Measurements from ENCODE around the gene EHMT2. TPM values are rescaled to one million over a fixed set of nuclear protein-coding genes. Genes with fewer than 3 reads are reported as not detected.
"Not testable (repeated sequence)": the region's sequence is repeated elsewhere in the genome, so short reads cannot be mapped to it uniquely, and the experiment has no call there.

Gene EHMT2
- total RNA-seq, 1 donor from 2014 or later, result 28.0 TPM

DNA sequence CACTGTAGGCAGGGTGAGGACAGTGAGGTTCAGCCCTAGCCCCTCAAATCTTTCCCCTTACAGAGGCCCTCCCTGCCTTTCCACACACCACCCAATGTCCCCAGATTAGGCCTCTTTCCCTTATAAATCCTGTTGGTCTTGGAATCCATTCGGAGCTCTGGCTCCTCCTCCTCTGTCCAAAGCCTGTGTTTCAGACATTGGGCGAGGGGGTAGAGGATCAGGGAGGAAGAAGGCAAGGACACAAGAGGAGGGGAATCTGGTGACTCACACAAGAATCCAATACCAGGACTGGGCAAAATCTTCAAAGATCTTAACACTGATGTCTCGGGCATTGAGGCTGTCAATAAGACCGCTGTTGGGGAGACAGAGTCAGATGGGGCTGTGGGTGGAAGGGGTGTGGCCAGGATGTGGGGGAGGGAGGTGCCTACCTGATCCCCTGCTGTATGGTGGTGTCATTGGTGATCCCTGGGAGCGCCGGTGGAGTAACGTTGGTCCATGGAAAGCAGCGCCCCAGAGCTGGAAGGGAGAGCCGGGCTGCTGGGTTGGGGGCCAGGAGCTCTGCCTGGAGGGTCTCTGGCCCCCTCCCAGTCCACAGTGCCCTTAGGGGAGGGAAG lies 26.3 kb downstream of the EHMT2 start:
- no peak for DNase-seq (ENCODE audit: low read depth in 2 of 2)

DNA sequence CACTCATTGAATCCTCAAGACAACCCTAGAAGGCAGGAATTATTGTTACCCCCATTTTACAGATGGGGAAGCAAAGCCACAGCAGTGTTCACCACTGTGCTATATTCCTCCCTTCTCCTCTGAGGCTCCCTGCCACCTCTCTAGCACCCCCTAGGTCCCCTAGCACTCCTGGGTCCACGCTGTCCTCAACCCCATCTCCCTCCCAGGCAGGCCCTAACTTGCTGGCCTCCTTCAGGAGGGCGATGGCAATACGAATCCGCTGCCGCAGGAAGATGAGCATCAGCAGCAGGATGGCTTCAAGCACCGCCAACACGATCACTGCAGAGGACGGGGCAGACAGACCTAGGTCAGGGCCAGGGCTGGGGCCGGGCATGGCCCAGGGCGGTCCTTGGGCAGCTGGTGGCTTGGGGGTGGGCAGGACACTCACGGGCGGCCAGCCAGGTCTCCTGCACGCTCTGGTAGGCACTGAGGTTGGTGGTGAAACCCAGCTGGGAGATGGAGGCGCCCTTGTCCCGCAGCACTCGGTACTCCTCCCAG lies 27.0 kb downstream of the EHMT2 start:
- no peak for DNase-seq (ENCODE audit: low read depth in 2 of 2)

DNA sequence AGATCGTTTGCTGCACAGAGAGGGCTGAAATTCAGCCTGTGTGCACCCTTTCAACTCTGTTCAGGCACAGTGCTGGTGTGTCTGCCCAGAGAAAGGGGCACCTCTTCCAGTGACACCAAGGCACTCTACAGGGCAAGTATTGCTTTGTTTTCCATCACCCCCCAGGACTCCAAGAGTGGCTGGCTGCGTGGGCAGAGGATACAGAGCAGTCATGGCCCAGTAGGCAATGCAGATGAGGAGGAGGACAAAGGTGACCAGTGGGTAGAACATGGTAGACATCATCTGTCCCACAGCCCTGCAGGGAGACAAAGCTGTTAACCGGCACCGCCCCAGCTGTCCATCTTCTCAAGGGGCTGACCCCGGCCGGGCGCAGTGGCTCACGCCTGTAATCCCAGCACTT lies 28.2 kb downstream of the EHMT2 start:
- no peak for DNase-seq (ENCODE audit: low read depth in 2 of 2)

DNA sequence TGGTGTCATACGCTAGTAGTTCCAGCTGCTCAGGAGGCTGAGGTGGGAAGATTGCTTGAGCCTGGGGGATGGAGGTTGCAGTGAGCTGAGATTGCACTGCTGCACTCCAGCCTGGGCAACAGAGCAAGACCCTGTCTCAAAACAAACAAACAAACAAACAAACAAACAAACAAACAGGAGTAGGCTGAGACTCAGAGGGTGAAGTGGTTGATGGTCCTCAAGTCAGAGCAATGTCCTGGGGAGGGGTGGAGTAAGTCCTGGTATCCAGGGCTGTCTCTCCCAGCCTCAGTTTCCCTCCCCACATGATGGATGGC lies 28.9 kb downstream of the EHMT2 start:
- DNase-seq (ENCODE audit: low read depth in 2 of 2), result not testable (repeated sequence)

DNA sequence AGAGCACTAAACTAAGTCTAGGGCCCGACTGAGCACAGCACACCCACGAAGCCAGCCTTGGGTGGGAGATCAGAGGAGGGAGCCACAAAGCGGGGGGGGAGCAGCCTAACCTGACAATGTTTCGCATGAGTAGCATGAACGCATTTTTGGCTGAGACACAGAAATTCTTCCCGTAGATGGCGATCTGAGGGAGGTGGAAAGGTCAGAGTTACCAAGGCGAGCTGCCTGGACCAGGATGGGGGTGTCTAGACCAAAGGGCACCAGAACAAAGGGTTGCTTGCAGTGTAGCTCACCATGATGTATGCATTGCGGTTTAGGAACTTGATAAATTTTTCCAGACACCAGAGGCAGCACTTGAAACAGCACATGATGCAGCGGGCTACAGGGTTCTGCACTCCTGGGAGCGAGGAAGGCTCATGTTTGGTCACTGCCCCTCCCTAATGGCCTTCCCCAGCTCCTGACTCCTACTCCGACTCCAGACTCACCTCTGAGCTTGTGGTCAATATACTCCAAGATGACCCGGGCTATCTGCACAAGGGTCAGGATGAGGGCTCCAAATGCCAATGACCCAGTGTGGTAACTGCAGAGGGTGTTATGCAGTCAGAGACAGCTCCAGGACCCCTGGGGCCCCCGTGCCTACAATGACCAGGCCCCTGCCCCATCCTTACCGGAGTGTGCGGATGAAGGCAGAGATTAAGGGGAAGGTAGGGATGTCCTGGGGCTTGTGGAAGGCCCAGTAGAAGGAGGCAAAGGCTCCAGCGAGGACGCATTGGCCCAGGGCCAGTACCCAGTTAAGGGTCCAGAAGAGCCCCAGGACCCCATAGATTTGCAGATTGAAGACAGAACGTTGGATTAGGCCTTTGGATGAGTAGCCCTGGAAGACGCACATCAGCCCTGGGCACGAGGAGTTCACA lies 32.0 kb downstream of the EHMT2 start:
- DNase-seq (ENCODE audit: low read depth in 2 of 2), result no peak

DNA sequence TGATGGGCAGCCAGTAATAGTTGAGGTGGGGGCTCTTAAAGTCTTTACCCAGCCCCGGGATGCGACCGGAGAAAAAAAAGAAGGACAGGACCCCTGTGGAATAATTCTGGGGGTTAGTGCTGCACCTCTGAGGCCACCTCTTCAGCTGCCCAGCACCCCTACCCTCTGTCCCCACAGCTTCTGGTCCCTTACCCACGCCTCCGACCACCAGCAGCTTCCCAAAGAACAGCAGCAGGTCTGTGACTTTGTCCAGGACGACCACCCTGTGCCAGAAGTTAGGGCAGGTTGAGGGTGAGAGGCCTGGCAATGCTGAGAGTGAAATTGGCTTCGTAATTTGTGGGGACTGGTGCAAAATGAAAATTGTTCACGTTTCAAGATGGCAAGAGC lies 32.7 kb downstream of the EHMT2 start:
- no peak for DNase-seq (ENCODE audit: low read depth in 2 of 2)

DNA sequence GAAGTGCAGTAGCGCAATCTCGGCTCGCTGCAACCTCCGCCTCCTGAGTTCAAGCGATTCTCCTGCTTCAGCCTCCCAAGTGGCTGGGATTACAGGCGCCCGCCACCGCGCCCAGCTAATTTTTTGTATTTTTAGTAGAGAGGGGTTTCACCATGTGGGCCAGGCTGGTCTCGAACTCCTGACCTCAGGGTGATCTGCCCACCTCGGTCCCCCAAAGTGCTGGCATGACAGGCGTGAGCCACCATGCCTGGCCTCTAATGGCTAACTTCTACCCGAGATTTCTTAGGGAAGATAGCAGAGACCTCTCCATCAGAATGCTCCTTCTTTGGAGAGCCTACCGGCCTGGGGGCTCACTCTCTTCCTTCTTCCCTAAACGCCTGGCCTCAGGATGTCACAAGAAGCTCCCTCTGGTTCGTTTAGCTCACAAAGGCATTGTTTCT lies 33.4 kb downstream of the EHMT2 start:
- DNase-seq (ENCODE audit: low read depth in 2 of 2), result not testable (repeated sequence)

DNA sequence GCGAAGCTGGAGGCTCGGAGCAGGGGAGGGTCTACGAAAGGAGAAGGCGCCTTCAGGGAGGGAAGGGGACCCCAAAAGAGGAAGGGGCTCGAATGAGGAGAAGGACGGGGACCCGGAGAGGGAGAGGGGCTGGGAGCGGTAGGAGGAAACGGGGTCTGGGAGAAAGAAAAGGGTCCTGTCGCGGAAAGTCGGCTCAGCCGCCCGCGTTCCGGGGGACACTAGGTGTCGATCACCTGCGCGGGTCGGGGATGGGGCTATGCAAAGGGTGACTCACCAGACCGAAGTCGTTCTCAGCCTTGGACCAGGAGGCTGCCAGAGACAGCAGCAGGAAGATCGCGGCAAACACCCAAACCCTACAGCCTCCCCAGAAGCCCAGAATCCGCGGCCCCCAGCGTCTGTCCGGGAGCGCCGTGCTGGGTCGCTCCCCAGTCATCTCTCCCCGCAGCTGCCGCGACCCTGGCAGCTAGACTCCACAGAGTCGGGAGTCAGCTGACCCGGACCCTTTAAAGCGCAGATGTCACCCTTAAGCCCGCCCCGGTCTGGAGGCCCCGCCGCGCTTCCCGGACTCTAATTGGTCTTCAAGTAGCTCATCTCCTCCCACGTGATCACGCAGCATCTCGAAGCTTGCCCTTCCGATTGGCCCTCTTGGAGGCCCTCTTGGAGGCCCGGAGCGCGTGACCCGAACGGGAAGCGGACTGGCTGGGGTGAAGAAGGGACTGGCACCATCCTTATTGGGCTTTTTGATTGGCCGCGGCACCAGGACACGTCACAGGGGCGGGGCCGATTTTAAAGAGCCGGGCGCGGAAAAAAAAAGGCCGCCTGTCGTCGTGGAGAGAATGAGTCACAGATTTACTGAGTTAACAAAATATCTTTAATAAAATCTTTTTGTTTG lies 34.9 kb downstream of the EHMT2 start, which contains the start of gene NEU1:
NEU1 (minus strand) TSS at position 478 of the 892 bp plus-strand sequence; CDS start at position 433, 45 bp downstream.
- DNase-seq (ENCODE audit: low read depth in 2 of 2), result peak; percentile 99 to 100

DNA sequence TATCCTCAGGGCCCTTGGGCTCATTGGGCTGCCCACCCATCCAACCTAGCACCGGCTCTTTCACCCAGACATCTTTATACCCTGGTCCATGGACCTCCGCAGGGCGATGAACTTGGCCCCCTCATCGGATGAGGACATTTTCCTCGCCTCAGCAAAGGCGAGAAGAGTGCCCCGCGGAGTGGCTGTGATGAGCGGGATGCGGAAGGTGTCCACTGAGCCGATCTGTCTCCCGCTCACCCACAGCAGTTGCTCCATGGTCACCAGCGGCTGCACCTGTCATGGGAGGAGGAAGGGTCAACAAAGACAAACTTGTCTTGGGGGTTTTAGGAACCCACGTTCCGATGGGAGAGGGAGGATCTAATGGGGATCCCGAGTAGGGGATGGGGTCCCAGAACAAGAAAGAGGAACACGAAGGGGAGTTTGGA lies 35.6 kb downstream of the EHMT2 start:
- no peak for DNase-seq (ENCODE audit: low read depth in 2 of 2)

DNA sequence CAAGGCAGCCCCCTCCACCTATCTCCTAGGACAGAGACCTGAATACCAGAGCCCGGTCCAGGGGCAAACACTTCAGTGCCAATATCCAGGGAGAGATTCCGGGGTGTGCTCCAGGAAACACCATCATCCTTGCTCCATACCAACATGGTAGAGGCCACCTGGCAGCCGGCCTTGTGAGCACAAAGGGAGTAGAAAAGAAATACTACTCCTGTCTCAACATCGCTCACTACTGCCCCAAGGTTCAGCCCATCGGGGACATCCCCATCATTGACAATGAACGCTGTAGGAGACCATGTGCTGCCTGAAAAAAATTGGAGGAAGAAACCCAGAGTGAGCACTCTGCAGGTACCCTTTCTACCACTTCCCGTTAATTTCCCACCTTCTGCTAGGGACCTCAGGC lies 36.3 kb downstream of the EHMT2 start:
- no peak for DNase-seq (ENCODE audit: low read depth in 2 of 2)

DNA sequence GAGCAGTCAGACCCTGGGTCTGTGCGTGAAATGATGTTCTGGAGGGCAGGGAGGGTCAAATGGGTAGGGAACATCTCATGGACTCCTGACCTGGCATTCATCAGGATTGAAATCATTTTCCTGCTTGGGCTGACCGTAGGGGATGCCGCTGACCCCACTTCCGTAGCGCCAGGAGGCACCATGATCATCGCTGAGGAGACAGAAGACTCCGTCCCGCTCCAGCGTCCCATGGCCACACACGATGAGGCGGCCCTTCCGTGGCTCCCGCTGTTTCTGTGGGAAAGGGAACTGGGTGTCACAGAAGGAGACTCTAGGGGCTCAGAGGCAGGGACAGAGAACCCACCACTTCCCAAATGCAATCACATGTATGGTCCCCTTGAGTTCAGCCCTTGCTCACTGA lies 37.1 kb downstream of the EHMT2 start:
- DNase-seq (ENCODE audit: low read depth in 2 of 2), result no peak

DNA sequence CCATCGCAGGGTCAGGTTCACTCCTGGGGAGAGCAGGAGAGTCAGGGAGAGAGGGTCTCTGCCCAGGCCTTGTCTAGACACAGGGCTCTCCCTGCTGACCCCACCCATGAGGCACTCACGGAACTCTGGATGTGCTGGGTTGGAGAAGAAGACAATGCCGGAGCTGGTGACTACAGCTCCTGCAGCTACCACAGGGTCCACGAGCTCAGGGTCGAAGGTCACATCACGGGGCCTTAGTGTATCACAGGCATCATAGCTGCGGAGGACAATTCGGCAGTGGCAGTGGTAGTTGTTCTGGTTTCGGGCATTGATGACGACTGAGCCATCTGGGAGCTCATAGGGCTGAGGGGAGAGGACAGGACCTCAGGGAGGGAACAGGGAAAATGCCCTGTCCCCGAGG lies 37.6 kb downstream of the EHMT2 start:
- DNase-seq (ENCODE audit: low read depth in 2 of 2), result no peak

DNA sequence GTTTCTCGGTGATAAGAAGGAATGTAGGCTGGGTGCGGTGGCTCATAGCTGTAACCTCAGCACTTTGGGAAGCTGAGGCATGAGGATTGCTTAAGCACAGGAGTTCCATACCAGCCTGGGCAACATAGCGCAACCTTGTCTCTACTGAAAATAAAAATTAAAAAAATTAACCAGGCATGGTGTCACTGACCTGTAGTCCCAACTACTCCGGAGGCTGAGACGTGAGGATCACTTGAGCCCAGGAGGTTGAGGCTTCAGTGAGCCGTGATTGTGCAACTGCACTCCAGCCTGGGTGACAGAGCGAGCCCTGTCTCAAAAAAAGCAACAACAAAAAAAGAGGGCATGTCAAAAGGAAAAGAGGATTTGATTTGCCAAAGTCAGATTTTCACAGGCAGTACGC lies 38.8 kb downstream of the EHMT2 start:
- DNase-seq (ENCODE audit: low read depth in 2 of 2), result no peak

DNA sequence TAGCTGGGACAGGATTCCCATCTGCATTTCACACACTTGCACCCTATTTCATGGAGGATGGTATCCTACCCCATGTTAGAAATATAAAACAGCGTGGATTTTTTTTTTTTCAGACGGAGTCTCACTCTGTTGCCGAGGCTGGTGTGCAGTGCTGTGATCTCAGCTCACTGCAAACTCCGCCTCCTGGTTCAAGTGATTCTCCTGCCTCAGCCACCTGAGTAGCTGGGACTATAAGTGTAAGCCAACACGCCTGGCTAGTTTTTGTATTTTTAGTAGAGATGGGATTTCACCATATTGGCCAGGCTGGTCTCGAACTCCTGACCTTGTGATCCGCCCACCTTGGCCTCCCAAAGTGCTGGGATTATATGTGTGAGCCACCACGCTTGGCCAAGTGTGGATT lies 39.7 kb downstream of the EHMT2 start:
- not testable (repeated sequence) for DNase-seq (ENCODE audit: low read depth in 2 of 2)

DNA sequence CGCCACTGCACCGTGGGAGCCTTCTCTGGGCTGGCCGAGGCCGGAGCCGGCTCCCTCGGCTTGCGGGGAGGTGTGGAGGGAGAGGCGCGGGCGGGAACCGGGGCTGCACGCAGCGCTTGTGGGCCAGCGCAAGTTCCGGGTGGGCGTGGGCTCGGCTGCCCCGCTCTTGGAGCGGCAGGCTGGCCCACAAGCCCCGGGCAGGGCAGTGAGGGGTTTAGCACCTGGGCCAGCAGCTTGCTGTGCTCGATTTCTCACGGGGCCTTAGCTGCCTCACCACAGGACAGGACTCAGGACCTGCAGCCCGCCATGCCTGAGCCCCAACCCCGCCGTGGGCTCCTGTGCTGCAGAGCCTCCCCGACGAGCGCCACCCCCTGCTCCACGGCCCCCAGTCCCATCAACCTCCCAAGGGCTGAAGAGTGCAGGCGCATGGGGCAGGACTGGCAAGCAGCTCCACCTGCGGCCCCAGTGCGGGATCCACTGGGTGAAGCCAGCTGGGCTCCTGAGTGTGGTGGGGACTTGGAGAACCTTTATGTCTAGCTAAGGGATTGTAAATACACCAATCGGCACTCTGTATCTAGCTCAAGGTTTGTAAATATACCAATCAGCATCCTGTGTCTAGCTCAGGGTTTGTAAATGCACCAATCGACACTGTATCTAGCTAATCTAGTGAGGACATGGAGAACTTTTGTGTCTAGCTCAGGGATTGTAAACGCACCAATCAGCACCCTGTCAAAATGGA lies 45.3 kb downstream of the EHMT2 start:
- DNase-seq (ENCODE audit: low read depth in 2 of 2), result not testable (repeated sequence)

DNA sequence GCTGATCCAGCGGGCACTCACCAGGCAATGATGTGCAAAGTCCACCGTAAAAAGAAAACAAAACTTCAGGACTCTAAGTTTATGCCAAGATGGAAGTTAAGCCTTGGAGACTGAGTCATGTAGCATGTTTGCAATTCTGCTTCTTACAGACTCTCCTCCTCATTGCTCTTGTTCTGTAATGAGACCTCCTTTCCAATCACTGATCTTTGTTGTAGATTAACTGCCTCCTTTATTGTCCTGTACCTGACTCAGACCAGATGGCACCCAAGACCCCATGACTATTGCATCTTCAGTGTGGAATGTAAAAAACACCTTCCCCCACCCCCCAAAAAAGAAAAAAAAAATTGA lies 46.0 kb downstream of the EHMT2 start:
- no peak for DNase-seq (ENCODE audit: low read depth in 2 of 2)

DNA sequence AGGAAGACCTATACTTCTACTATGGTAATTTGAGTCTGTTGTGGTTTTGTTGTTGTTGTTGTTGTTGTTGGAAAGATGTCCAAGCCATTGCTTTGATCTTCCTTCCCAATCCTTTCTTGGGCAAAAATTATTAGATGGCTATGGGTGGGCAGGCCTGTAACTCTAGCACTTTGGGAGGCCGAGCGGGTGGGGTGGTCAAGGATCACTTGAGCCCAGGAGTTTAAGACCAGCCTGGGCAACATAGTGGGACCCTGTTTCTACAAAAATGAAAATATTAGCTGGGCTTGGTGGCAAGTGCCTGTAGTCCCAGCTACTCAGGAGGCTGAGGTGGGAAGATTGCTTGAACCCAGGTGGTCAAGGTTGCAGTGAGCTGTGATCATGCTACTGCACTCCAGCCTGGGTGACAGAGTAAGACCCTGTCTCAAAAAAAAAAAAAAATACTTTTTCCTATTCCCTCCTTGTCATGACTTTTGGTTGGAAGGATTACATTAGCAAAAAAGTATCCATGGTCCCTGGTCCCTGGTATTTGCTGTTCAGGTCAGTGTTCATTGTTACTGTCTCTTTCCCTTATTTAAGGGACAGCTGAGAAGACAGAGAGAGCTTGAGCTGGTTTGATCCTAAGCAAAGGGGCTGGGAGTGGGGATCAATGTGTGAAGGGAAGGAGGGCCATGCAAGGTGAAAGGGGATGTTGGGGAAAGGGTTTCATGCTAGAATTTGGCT lies 46.6 kb downstream of the EHMT2 start:
- no peak for DNase-seq (ENCODE audit: low read depth in 2 of 2)

DNA sequence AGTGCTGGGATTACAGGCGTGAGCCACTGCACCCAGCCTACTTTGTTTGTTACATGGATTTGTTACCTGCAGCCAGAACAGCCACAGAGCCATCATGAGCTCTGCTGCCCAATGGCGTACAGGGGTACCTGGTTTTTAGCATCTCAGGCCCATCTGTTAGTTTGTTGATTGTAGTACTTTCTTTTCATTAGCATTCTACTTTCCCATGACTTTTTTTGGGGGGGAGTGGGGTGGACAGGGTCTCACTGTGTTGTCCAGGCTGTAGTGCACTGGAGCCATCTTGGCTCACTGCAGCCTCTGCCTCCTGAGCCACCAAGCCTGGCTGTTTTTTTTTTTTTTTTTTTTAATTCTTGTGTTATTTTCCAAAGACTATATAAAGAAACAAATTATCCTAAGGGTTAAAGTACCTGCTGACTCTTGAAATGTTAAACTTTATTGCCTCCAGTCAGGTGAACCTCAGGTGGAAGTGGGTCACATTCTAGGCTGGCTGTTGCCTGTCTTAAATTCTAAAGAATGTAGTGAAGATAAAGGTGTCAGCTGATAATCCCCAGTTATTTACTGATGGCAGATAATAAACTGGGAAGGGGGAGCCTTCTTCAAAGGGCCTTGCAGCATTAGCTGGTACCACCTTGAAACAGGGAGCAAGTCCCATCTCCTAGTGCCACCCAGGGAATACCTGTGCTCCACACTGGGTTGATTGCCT lies 50.1 kb downstream of the EHMT2 start:
- DNase-seq (ENCODE audit: low read depth in 2 of 2), result no peak

DNA sequence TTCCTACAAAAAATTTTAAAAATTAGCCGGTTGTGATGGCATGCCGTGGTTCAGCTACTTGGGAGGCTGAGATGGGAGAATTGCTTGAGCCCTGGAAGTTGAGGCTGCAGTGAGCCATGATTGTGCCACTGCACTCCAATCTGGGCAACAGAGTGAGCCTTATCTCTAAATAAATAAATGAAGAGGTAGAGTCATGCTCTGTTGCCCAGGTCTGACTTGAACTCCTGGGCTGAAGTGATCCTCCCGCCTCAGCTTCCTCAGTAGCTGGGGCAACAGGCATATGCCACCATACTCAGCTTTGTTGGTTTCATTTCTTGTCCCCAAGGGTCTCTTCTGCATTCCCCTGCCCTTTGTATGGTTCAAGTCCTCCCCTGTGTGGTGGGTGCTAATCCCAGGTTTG lies 53.0 kb downstream of the EHMT2 start:
- no peak for DNase-seq (ENCODE audit: low read depth in 2 of 2)

DNA sequence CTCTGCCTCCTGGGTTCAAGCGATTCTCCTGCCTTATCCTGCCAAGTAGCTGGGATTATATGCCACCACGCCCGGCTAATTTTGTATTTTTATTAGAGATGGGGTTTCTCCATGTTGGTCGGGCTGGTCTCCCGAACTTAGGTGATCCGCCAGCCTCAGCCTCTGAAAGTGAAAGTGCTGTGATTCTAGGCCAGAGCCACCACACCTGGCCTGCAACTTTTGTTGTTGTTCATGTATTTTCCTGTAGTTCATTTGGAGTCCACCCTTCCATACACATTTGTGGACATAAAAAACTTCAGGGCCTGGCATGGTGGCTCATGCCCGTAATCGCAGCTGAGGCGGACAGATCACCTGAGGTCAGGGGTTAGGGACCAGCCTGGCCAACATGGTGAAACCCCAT lies 55.4 kb downstream of the EHMT2 start:
- no peak for DNase-seq (ENCODE audit: low read depth in 2 of 2)
